Cardiac fibroblast (primary cell): Measurements from ENCODE around the gene NOL9.
"Not testable (repeated sequence)": the region's sequence is repeated elsewhere in the genome, so short reads cannot be mapped to it uniquely, and the experiment has no call there.

Experiments used
- DNase-seq, 2 donors: peaks; one replicate each; pipeline versions ENCODE4 v3.0.0 to v3.0.0-alpha.2; 2010; ENCODE audit warnings: low read depth in 2 of 2
- H3K4me3 ChIP-seq, 2 donors: replicated peaks in 1 of 2; 1 replicate in 1 of 2; 2 replicates in 1 of 2; pipeline ENCODE4 v1.5.1; 2011; ENCODE audit warnings: low read depth in 2 of 2, low read length in 2 of 2, mild to moderate bottlenecking in 2 of 2, moderate library complexity in 1 of 2
- TF ChIP-seq, protein P1 (sequence below): IDR thresholded peaks from one replicate; pipeline ENCODE4 v1.5.1; 2011; ENCODE audit warnings: low read depth, mild to moderate bottlenecking, low read length, inconsistent platforms

NOL9 gene

DNA sequence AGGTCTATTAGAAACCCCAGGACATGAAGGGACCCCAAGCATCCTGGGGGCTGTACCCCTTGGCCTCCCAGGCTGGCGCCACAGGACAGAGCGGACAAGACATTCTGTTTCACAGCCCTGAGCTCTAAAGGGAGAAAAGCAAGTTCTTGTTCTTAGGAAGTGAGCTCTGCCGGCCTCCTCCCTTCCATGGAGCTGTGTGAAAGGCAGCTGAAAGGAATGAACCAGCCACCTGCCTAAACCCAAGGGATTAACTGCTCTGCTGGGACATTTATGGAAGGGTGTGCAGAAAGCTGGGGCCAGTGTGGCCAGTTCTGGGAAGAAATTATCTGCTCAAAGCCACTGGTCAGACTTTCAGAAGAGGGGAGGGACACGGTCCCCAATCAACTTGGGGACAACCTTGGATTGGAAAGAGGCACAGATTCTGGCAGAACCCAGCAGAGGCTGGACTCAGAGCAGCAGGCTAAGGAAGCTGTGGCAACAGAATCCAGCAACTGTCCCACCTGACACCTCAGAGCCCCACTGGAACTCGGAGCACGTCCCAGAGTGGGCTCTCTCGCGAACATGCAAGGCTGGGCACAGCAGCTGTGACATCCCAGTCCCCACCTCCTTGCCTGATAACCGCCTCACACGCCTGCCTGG, 46.2 kb upstream of the NOL9 start:
- peak in 1 of 2 donors; percentile 26 for DNase-seq
- H3K4me3 ChIP-seq: peak overlapping the region; percentile 98 to 99
- TF ChIP-seq, protein P1, sequence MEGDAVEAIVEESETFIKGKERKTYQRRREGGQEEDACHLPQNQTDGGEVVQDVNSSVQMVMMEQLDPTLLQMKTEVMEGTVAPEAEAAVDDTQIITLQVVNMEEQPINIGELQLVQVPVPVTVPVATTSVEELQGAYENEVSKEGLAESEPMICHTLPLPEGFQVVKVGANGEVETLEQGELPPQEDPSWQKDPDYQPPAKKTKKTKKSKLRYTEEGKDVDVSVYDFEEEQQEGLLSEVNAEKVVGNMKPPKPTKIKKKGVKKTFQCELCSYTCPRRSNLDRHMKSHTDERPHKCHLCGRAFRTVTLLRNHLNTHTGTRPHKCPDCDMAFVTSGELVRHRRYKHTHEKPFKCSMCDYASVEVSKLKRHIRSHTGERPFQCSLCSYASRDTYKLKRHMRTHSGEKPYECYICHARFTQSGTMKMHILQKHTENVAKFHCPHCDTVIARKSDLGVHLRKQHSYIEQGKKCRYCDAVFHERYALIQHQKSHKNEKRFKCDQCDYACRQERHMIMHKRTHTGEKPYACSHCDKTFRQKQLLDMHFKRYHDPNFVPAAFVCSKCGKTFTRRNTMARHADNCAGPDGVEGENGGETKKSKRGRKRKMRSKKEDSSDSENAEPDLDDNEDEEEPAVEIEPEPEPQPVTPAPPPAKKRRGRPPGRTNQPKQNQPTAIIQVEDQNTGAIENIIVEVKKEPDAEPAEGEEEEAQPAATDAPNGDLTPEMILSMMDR: no peak

DNA sequence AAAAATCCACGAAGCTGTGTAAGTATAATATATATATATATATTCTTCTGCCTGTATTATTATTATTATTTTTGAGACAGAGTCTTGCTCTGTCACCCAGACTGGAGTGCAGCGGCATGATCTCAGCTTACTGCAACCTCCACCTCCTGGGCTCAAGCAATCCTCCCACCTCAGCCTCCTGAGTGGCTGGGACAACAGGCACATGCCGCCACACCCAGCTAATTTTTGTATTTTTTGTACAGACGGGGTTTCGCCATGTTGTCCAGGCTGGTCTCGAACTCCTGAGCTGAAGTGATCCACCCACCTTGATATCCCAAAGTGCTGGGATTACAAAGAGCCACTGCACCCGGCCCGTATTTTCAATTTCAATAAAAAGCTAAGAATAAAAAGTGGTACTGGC, 45.7 kb upstream of the NOL9 start:
- not testable (repeated sequence) for DNase-seq
- H3K4me3 ChIP-seq: peak overlapping the region; percentile 98 to 99

DNA sequence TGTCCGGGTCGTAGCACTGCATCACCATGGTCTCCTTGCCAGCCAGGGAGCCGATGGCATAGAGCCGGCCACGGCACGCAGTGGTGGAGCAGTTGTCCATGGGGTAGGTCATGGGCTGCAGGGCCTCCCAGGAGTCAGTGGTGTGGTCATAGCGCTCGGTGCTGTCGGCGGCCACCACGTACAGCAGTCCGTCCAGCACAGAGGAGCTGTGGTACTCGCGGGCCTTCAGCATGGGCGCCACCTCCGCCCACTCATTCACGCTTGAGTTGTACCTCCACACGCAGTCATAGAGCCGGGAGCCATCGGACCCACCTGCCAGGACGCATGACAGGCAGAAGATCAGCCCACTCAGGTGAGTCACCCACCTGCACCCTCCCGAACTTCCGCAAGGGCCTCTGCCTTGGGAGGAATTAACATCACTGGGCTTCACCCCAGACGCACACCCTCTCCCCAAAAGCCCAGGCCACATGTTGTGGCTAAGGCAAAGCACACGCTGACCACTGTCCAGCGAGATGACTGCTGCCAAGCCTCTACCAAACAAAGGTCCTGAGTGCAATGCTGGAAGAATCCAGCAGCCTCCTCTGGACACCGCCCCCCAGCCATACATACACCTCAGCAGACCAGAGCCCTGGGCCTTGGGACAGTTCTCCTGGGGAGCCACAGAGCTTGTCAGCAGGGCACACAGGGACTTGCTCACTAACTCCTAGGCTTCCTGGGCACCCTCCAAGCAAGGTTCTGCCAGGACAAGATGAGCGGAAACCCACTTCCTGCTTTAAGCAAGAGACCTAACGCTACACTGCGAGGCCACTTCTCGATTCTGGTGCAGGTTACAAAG, 45.0 kb upstream of the NOL9 start:
- no peak for DNase-seq
- peak overlapping the region; percentile 37 to 98 for H3K4me3 ChIP-seq
- TF ChIP-seq, protein P1: no peak

DNA sequence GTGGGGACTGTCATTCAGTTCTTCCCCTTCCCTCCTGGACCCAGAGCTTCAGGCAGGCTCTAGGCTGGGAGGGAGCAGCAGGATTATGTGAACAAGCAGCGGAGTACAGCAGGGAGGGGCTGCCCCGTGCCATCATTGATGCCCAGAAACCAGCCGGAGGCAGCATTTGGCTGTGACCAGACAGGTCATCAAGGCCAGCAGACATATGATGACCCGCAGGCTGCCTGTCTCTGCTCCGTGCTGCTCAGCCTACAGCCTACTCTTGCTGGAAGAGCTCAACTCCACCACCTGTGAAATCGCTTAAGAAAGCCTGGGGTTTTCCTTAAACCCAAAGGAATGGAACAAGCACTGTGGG, 43.4 kb upstream of the NOL9 start:
- no peak overlapping the region for H3K4me3 ChIP-seq
- TF ChIP-seq, protein P1: no peak
- no peak for DNase-seq

DNA sequence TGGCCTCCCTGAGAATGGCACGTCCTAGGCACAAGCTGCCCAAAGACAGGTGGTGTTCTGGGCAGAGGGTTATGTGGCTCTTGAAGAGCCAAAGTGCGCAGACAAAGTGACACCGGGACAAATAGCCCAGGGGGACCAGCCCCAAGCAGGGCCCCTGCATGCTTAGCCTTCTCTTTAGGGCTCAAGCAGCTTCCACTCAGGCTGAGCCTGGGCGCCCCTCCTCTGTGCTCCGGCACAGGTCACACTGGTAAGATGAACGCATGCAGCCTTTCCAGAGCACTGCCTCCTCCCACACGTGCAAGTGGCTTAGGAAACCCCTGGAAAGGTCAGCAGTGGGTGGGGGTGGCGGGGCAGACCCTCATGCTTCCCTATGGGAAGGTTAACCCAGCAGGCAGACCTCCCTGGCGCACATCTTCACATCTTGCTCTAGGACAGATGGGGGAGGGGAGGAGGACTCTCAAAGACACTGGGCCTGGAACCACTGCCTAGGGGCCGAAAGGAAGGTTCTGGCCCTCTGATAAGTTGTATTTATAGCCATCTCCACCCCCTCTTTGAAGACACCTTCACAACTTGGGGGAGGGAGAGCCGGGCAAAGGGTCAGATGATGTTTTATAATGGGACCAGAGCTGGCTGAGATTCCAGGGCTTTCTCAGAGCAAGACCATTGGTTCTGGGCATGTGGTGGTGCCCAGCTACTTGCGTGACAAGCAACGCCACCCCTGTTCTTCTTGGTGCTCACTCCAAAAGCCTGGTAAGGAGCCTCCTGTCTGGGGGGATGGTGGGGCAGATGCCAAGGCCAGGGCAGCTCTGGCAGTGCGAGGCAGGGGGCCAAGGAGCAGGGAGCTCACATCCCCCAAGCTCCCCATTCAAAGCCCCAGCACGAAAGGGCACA, 42.8 kb upstream of the NOL9 start:
- H3K4me3 ChIP-seq: no peak overlapping the region
- TF ChIP-seq, protein P1: no peak
- no peak for DNase-seq

DNA sequence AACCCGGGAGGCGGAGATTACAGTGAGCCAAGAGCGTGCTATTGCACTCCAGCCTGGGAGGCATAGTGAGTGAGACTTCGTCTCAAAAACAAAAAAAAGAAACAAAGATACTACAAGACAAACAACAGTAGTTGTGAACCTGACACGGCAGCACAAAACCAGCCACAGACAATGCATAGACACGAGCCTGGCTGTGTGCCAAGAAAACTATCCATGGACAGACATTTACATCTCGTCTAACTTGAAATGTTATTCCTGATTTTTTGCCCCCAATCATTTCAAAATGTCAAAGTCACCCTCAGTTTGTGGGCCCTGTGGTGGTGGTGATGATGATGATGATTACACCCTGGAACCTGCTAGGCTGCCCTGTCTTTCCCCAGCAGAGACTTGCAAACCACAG, 42.0 kb upstream of the NOL9 start:
- DNase-seq: no peak
- TF ChIP-seq, protein P1: no peak
- no peak overlapping the region for H3K4me3 ChIP-seq
